Spleen (tissue), 7 donors: ENCODE data around the gene TFG.

Experiments
- CTCF ChIP-seq, 11 experiments: fragments of 200-600 bp in 7 of 11; fragments of 450-650 bp in 4 of 11; sonication (generic) in 4 of 11; IDR thresholded peaks in 8 of 11; conservative IDR thresholded peaks in 3 of 11; 1 replicate in 7 of 11; 2 replicates in 4 of 11; pipeline versions ENCODE4 v1.4.0 to v1.8.0; 2016 to 2021; ENCODE audit warnings: antibody characterized with exemption in 11 of 11, inconsistent platforms in 4 of 11, mild to moderate bottlenecking in 1 of 11
- POLR2A ChIP-seq, 3 donors: fragments of 450-650 bp; IDR thresholded peaks; one replicate each; pipeline ENCODE4 v1.5.1; 2017; ENCODE audit warnings: antibody characterized with exemption in 3 of 3, mild to moderate bottlenecking in 1 of 3
- POLR2AphosphoS5 ChIP-seq, 3 donors: sonication (generic); formaldehyde crosslinking; IDR thresholded peaks; one replicate each; pipeline ENCODE4 v1.5.1; 2017; ENCODE audit warnings: antibody characterized with exemption in 3 of 3
- donor health status: DM: no; HTN: no; CAD: no; lungs with moderate emphysema.
- donor health status: DM: no; HTN: no; CAD: no.
- donor health status: DM: no; HTN: no; CAD: no.

- TF ChIP-seq CTCF (IDR thresholded peaks at IDR 0.05 in 8 of 11, conservative IDR thresholded peaks at IDR 0.05 in 3 of 11) (no peak), POLR2AphosphoS5 (IDR thresholded peaks at IDR 0.05) (no peak), POLR2A (IDR thresholded peaks at IDR 0.05) (no peak)
Measured at GRCh38 chr3:100753846-100754245, 44.6 kb downstream of the TFG start.
